AG04450 (cell line): ENCODE measurements around the gene EIF5A. TPM values are rescaled to one million over a fixed set of nuclear protein-coding genes. Genes with fewer than 3 reads are reported as not detected.

Experiments used
- CTCF ChIA-PET: fragments of 300-600, 350-600 bp; formaldehyde crosslinking; extraction: SDS; loops from one replicate; lab custom pipeline; 2022; ENCODE audit warnings: antibody characterized with exemption, inconsistent platforms; lab: Charles Lee
- POLR2A ChIA-PET: fragments of 350-600 bp; formaldehyde crosslinking; extraction: SDS; loops from one replicate; lab custom pipeline; 2021; ENCODE audit warnings: antibody characterized with exemption, inconsistent platforms; lab: Yijun Ruan, JAX
- DNase-seq: peaks from one replicate; pipeline ENCODE4 v3.0.0-alpha.2; 2011; ENCODE audit warnings: low read depth, low spot score
- H3K27ac ChIP-seq: one replicate; pipeline ENCODE4 v1.5.1; 2012; ENCODE audit warnings: low read depth, low read length, control low read depth
- H3K27me3 ChIP-seq: one replicate; pipeline ENCODE4 v1.6.0; 2012; ENCODE audit warnings: low read length; ENCODE audit not compliant: control insufficient read depth, insufficient read depth
- H3K4me3 ChIP-seq: 2 replicates; pipeline ENCODE4 v1.5.1; 2011; ENCODE audit warnings: mild to moderate bottlenecking, low read depth, low read length, control low read depth
- H3K9me3 ChIP-seq: 2 replicates; pipeline ENCODE4 v1.5.1; 2012; ENCODE audit warnings: low read length; ENCODE audit not compliant: control insufficient read depth, insufficient read depth
- polyA plus RNA-seq: library from polyadenylated mRNA; depleted of rRNA; stranded (reverse); fragments of >200 nt; gene quantifications from 2 replicates; pipeline ENCODE4 v1.2.3, GENCODE V29; 2011
- TF ChIP-seq, protein P1 (sequence below): IDR thresholded peaks from 2 replicates; pipeline ENCODE4 v1.5.1; 2011; ENCODE audit warnings: low read depth, low read length, control low read depth, inconsistent platforms

EIF5A gene
- polyA plus RNA-seq, 1 experiment: 466 TPM

DNA sequence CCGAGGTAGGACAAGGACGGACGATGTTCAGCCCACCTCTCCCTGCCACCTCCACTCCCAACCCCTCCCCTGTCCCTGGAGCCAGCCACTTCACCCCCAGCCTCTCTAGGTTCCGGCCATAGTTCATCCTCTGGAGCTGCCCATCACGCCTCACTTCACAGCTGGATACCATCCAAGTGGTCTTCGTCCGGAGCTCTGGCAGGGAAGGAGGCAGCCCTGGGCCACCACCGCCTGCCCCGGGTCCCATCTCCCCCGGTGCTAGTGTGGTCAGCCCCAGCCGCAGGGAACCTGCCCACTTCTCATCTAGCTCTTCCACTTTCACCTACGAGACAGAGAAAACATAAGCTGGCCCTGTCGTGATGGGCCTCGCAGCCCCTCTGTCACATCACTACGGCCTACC is 14.0 kb downstream of the EIF5A start:
- TF ChIP-seq, protein P1, sequence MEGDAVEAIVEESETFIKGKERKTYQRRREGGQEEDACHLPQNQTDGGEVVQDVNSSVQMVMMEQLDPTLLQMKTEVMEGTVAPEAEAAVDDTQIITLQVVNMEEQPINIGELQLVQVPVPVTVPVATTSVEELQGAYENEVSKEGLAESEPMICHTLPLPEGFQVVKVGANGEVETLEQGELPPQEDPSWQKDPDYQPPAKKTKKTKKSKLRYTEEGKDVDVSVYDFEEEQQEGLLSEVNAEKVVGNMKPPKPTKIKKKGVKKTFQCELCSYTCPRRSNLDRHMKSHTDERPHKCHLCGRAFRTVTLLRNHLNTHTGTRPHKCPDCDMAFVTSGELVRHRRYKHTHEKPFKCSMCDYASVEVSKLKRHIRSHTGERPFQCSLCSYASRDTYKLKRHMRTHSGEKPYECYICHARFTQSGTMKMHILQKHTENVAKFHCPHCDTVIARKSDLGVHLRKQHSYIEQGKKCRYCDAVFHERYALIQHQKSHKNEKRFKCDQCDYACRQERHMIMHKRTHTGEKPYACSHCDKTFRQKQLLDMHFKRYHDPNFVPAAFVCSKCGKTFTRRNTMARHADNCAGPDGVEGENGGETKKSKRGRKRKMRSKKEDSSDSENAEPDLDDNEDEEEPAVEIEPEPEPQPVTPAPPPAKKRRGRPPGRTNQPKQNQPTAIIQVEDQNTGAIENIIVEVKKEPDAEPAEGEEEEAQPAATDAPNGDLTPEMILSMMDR: no peak
- DNase-seq: no peak
- ChIA-PET POLR2A (no interaction called here), CTCF (interaction anchor here (1.2 kb wide), 1 partner anchor 101 kb away, joined by 3 read pairs; no protein-coding TSS in a partner anchor)
- H3K4me3 ChIP-seq: no peak overlapping the region
- H3K27me3 ChIP-seq: no peaks in the 10 kb centered on the region
- H3K9me3 ChIP-seq: no peaks in the 10 kb centered on the region; the same call in 1 of the 2 replicates
- H3K27ac ChIP-seq: no peak overlapping the region

DNA sequence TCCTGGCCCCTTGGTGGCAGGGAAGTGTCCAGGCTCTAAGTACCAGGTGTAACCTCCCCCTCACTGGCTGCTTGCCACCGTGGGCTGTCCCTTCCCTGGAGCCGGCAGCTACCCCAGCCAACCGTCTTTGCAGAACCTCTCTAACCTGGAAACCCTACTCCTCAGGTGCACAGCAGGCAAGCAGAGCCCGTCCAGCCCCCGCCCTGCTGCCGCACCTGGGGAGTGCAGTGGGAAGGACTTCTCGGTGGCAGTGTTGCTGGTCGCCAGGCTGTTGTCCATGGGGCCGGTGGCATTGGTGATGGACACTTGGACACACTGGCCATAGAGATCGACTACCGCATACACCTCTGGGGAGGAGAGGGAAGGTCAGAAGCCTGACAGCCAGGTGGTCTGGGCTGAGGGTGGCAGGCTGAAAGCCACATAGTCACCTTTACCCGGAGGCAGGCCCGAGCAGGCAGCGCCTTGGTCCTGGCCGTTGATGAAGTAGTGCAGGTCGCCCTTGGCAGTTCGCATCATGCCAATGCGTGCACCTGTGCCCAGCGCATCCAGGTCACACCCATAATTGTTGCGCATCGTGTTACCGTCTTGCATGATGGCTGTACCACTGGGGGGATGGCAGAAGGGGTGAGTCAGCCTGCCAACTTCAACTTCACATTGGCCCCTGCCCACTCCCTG is 15.2 kb downstream of the EIF5A start:
- no peak for DNase-seq
- CTCF ChIA-PET: no interaction called here
- POLR2A ChIA-PET: no interaction called here
- Histone ChIP-seq H3K27ac (no peak overlapping the region), H3K27me3 (no peaks in the 10 kb centered on the region), H3K4me3 (no peak overlapping the region), H3K9me3 (no peaks in the 10 kb centered on the region; the same call in 1 of the 2 replicates)
- TF ChIP-seq, protein P1: no peak

DNA sequence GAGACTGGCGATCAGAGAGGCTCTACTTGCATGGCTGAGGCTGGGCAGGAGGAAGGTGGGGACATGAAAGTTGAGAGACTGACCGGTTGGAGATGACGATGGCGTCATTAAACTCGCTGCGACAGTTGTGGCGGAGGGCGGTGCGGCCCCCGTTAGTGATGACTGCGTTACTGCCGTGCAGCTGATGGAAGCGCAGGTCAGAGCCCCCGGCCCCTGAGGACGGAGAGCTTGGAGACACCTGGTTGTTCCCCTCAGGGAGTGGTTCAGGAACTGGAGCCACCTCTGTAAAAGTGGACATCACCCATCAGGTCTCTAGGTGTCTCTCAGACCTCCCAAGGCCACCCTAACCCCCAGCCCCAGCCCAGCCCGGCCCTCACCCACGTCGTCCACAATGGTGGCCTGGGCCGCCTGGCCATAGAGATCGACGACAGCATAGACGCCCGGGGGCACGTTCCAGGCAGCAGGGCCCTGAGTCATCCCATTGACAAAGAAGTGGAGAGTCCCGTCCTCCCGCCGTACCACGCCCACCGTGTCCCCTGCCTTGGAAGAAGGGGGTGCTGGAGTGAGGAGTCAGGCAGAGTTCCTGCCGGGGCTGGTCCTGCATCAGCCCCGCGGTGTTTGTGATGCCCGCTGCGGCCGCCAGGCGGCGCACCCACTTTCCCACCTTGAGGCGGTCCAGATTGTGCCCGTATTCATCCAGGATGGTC is 16.5 kb downstream of the EIF5A start:
- Histone ChIP-seq H3K27me3 (no peaks in the 10 kb centered on the region), H3K4me3 (no peak overlapping the region), H3K27ac (no peak overlapping the region), H3K9me3 (no peaks in the 10 kb centered on the region; the same call in 1 of the 2 replicates)
- DNase-seq: no peak
- ChIA-PET POLR2A (no interaction called here), CTCF (interaction anchor here (0.6 to 1.5 kb wide), 6 partner anchors 8 to 237 kb away, joined by 3 to 7 read pairs (median 4); partner anchors contain the start of gene GPS2)
- TF ChIP-seq, protein P1: peak; percentile 88

DNA sequence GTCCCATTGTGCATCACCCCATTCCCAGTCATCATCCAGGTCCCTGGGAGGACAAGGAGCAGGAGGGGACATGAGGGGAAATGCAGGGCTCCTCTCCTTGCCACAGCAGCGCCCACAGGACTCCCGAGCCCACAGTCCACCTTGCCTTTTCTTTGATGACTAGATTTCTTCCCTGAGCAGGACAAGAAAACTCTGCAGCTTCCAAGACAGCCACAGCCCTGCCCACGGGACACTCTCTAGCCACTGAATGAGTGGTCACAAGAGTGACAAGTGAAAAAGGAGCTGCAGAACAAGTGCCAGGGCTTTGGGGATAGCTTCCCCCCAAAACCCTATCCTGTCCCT is 17.0 kb downstream of the EIF5A start:
- Histone ChIP-seq H3K9me3 (no peaks in the 10 kb centered on the region; the same call in 1 of the 2 replicates), H3K27me3 (no peaks in the 10 kb centered on the region), H3K4me3 (no peak overlapping the region), H3K27ac (no peak overlapping the region)
- DNase-seq: no peak
- CTCF ChIA-PET: interaction anchor here (0.5 to 1.5 kb wide), 7 partner anchors 11 to 236 kb away, joined by 3 to 8 read pairs (median 4); partner anchors contain the start of gene ACAP1
- POLR2A ChIA-PET: no interaction called here
- TF ChIP-seq, protein P1: no peak
